Peyer's patch (tissue), 4 donors: ENCODE results near the gene TMOD3.

Source experiments
- CTCF ChIP-seq, 6 experiments: fragments of 450-650 bp in 4 of 6; fragments of 200-600 bp in 2 of 6; sonication (generic) in 1 of 6; IDR thresholded peaks; one replicate each; pipeline ENCODE4 v1.5.1; 2017 to 2019; ENCODE audit warnings: antibody characterized with exemption in 6 of 6, mild to moderate bottlenecking in 3 of 6, moderate library complexity in 1 of 6
- POLR2A ChIP-seq, 2 donors: fragments of 450-650 bp; IDR thresholded peaks; one replicate each; pipeline ENCODE4 v1.5.1; 2017; ENCODE audit warnings: antibody characterized with exemption in 2 of 2, mild to moderate bottlenecking in 2 of 2, moderate library complexity in 2 of 2

GRCh38 chr15:51935466-51936104, 106.1 kb downstream of the TMOD3 start:
- TF ChIP-seq CTCF (IDR thresholded peaks at IDR 0.05) (no peak), POLR2A (IDR thresholded peaks at IDR 0.05) (no peak)
